PFSK-1 (cell line): ENCODE results near the gene FUBP3.

Source experiments
- FOXP2 ChIP-seq: optimal IDR thresholded peaks from 2 replicates; pipeline ENCODE3; 2011; ENCODE audit warnings: borderline replicate concordance, control low read depth, inconsistent platforms; ENCODE audit not compliant: insufficient read depth; ENCODE audit errors: extremely low read length, extremely low read depth
- POLR2AphosphoS5 ChIP-seq: IDR thresholded peaks from 2 replicates; pipeline ENCODE4 v1.6.1; 2012; ENCODE audit warnings: low read depth, mild to moderate bottlenecking, control low read depth, low read length, moderate library complexity
- SIN3A ChIP-seq: IDR thresholded peaks from 2 replicates; pipeline ENCODE4 v1.6.1; 2012; ENCODE audit warnings: mild to moderate bottlenecking, low read length, moderate library complexity, borderline replicate concordance; ENCODE audit not compliant: insufficient read depth
- TAF1 ChIP-seq: IDR thresholded peaks from 2 replicates; pipeline ENCODE4 v1.6.1; 2012; ENCODE audit warnings: low read length, control low read depth, borderline replicate concordance; ENCODE audit not compliant: insufficient read depth
- TF ChIP-seq, protein P1 (sequence below), 2 experiments: IDR thresholded peaks; 2 replicates each; pipeline versions ENCODE4 v1.6.1 to v1.8.0; 2011 to 2012; ENCODE audit warnings: low read depth in 2 of 2, low read length in 2 of 2, control low read depth in 1 of 2, inconsistent platforms in 1 of 2, mild to moderate bottlenecking in 1 of 2, moderate library complexity in 1 of 2; ENCODE audit not compliant: insufficient read depth in 1 of 2

FUBP3 gene

DNA sequence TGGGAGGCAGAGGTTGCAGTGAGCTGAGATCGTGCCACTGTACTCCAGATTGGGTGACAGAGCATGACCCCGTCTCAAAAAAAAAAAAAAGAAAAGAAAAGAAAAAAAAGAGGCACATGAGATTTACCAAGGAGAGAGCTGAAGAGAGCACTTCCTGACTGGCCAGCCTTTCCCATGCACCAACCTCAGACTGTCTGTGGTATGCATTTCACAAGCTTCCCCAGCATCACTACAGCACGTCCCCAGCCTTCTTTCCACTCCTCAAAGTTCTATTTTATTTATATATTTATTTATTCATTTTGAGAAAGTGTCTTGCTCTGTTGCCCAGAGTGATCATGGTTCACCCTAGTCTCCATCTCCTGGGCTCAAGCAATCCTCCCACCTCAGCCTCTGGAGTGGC is 13.6 kb upstream of the FUBP3 start:
- TF ChIP-seq TAF1 (no peak), SIN3A (no peak), POLR2AphosphoS5 (no peak), FOXP2 (no peak)
- TF ChIP-seq, protein P1, sequence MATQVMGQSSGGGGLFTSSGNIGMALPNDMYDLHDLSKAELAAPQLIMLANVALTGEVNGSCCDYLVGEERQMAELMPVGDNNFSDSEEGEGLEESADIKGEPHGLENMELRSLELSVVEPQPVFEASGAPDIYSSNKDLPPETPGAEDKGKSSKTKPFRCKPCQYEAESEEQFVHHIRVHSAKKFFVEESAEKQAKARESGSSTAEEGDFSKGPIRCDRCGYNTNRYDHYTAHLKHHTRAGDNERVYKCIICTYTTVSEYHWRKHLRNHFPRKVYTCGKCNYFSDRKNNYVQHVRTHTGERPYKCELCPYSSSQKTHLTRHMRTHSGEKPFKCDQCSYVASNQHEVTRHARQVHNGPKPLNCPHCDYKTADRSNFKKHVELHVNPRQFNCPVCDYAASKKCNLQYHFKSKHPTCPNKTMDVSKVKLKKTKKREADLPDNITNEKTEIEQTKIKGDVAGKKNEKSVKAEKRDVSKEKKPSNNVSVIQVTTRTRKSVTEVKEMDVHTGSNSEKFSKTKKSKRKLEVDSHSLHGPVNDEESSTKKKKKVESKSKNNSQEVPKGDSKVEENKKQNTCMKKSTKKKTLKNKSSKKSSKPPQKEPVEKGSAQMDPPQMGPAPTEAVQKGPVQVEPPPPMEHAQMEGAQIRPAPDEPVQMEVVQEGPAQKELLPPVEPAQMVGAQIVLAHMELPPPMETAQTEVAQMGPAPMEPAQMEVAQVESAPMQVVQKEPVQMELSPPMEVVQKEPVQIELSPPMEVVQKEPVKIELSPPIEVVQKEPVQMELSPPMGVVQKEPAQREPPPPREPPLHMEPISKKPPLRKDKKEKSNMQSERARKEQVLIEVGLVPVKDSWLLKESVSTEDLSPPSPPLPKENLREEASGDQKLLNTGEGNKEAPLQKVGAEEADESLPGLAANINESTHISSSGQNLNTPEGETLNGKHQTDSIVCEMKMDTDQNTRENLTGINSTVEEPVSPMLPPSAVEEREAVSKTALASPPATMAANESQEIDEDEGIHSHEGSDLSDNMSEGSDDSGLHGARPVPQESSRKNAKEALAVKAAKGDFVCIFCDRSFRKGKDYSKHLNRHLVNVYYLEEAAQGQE (IDR thresholded peaks at IDR 0.05; ENCODE audit: insufficient read depth in 1 of 2, low read depth in 2 of 2, low read length in 2 of 2): no peak

DNA sequence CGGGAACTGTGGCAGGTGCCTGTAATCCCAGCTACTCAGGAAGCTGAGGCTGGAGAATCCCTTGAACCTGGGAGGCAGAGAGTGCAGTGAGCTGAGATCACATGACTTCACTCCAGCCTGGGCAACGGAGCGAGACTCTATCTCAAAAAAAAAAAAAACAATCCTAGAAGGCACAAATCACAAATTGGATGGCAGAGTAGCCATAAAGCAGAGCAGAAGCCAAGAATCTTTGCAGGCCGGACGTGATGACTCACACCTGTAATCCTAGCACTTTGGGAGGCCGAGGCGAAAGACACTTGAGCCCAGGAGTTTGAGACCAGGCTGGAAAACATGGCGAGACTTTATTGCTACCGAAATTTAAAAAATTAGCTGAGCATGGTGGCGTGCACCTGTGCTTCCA is 9.2 kb upstream of the FUBP3 start:
- no peak for TF ChIP-seq FOXP2
- TF ChIP-seq, protein P1 (IDR thresholded peaks at IDR 0.05; ENCODE audit: insufficient read depth in 1 of 2, low read depth in 2 of 2, low read length in 2 of 2): no peak
- TF ChIP-seq SIN3A: no peak
- no peak for TF ChIP-seq TAF1
- TF ChIP-seq POLR2AphosphoS5: no peak

DNA sequence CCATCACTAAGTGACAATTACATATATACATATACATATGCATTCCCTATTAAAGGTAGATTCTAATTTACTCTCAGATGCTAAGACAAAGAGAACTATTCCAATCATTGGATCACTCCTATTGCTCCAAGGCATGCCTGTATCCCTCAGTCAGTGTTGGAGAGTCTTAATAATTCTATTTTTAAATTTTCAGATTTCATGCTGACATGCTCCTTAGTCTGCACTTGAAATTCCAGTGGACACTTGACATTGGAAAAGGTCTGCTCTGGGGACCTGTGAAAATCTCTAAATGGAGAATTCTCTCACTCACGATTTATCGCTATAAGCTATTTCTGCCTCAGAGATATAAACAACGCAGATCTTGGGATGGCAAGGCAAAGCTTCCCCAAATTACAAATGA is 3.9 kb upstream of the FUBP3 start:
- TF ChIP-seq POLR2AphosphoS5 (no peak), SIN3A (no peak), TAF1 (no peak), FOXP2 (no peak)
- TF ChIP-seq, protein P1 (IDR thresholded peaks at IDR 0.05; ENCODE audit: insufficient read depth in 1 of 2, low read depth in 2 of 2, low read length in 2 of 2): no peak

DNA sequence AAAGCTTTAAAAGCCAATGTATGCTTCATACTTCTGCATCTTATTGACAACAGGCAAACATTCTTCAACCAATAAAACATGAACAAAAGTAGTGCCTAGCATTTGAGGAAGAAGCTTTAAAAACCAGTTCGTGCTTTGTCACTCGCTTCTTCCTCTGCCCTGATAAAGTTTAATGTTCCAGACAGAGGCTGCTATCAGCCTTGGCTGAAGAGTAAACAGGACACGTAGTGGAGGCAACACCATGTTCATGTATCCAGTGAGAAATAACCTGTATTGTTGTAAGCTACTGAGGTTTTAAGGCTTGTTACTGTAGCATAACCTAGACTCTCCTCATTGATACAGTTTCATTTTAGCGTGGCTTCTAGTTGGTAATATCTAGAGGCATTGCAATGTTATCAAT is 3.2 kb upstream of the FUBP3 start:
- TF ChIP-seq POLR2AphosphoS5: no peak

DNA sequence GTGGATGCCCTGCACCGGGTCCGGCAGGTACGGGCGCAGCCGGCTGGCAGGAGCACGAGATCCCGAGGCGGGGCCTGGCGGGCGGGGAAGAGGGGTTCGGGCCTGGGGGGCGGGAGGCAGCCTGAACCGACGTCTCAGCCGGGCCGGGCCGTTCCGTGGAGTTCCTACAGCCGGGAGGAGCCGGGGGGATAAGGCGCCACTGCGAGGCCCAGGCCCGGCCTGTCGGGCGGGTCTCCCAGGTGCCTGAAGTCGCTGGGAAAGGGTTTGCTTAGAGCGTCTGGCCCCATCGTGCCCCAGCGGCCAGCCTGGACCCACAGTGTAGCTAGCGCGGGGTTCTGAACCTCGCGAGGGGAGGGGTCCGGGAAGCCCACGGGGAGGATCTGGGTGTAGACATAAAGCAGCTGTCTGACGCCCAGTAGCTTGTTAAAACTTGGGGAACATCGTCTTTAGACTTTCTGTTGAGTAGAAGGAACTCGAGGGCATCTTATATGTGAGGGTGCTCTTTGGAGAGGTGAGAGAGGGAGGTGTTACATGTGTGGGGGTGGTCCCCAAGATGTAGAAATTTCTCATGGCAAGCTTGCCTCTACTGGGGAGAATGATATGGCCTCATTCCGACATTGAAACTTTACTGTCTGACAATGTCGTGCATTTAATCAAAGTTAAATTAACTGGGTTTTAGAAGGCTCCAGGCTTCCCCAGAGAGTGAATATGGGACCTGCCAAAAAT is 524 bp downstream of the FUBP3 start:
- no peak for TF ChIP-seq SIN3A
- no peak for TF ChIP-seq FOXP2
- TF ChIP-seq, protein P1 (IDR thresholded peaks at IDR 0.05; ENCODE audit: insufficient read depth in 1 of 2, low read depth in 2 of 2, low read length in 2 of 2): no peak
